Psoas muscle (tissue), 8 donors: Measurements from ENCODE around the gene MYOT. TPM values are rescaled to one million over a fixed set of nuclear protein-coding genes. Genes with fewer than 3 reads are reported as not detected.
A peak's percentile ranks its signal among the peaks of the same experiment; 100 is the strongest.

Experiments used
- ATAC-seq, 4 donors: fragments of 200-7000 bp; cut with Tn5 transposase; one replicate each; pipeline ENCODE4 v1.9.1; 2020; ENCODE audit warnings: moderate library complexity in 3 of 4, mild to moderate bottlenecking in 2 of 4
- DNase-seq, 2 donors: peaks; one replicate each; pipeline ENCODE4 v3.0.0-alpha.2; 2020
- H3K27ac ChIP-seq: fragments of 200-600 bp; one replicate; pipeline ENCODE4 v1.8.0; 2022
- H3K27me3 ChIP-seq, 3 donors: fragments of 200-600 bp in 1 of 3; one replicate each; pipeline versions ENCODE4 v1.6.1 to v1.8.0; 2013 to 2022; ENCODE audit warnings: low read length in 2 of 3, mild to moderate bottlenecking in 2 of 3, moderate library complexity in 1 of 3; ENCODE audit not compliant: insufficient read depth in 3 of 3
- H3K36me3 ChIP-seq, 2 donors: fragments of 200-600 bp in 1 of 2; one replicate each; pipeline versions ENCODE4 v1.6.1 to v1.8.0; 2013 to 2022; ENCODE audit warnings: low read depth in 1 of 2, mild to moderate bottlenecking in 1 of 2, moderate library complexity in 1 of 2; ENCODE audit not compliant: insufficient read depth in 1 of 2
- H3K4me1 ChIP-seq: fragments of 200-600 bp; one replicate; pipeline ENCODE4 v1.8.0; 2022
- H3K4me3 ChIP-seq: fragments of 200-600 bp; one replicate; pipeline ENCODE4 v1.8.0; 2022; ENCODE audit warnings: mild to moderate bottlenecking
- H3K9me3 ChIP-seq: fragments of 200-600 bp; one replicate; pipeline ENCODE4 v1.8.0; 2022
- CTCF ChIP-seq: fragments of 200-600 bp; IDR thresholded peaks from one replicate; pipeline ENCODE4 v1.8.0; 2022; ENCODE audit warnings: antibody characterized with exemption
- WGBS, 3 donors: extraction: QIAGEN DNeasy Blood & Tissue Kit; methylation state at CpG; one replicate each; pipeline versions ENCODE4 v1.1.6 to v1.1.7; 2013; 5-methylcytosine and 5-hydroxymethylcytosine counted together
- intact Hi-C, 2 donors: fragments of 100-400 bp; cut with DNase I; formaldehyde crosslinking; loops; one replicate each; pipeline versions ENCODE4 v1.11.0 to v1.14.2; 2022
- polyA plus RNA-seq, 3 donors: library from polyadenylated mRNA; stranded (reverse); fragments of 200-250 nt; gene quantifications; one replicate each; pipeline ENCODE4 v1.2.3, GENCODE V29; 2013
- total RNA-seq, 4 donors: library from RNA; stranded (reverse); fragmentation: NEBNext Ultra II Directional in 2 of 4; extraction: Animal tissue kit (Norgen Biotek cat#: 25700) in 2 of 4; gene quantifications; one replicate each; pipeline versions ENCODE4 v1.2.1 to v1.2.4, GENCODE V29; 2021 to 2023
- donor health status: healthy with polysubstance abuse.
- donor health status: DM: no; HTN: no; CAD: no; lungs with moderate emphysema.
- donor health status: Bipolar disorder and iron deficiency.
- donor health status: healthy.
- donor health status: DM: yes; HTN: yes; CAD: no.
- donor health status: DM: no; HTN: no; CAD: no.
- donor health status: DM: no; HTN: no; CAD: no.
- donor health status: DM: yes; HTN: yes; CAD: no.

MYOT gene
- total and polyA plus RNA-seq, 7 donors = 94.2 to 1,288 (median 775) TPM

DNA sequence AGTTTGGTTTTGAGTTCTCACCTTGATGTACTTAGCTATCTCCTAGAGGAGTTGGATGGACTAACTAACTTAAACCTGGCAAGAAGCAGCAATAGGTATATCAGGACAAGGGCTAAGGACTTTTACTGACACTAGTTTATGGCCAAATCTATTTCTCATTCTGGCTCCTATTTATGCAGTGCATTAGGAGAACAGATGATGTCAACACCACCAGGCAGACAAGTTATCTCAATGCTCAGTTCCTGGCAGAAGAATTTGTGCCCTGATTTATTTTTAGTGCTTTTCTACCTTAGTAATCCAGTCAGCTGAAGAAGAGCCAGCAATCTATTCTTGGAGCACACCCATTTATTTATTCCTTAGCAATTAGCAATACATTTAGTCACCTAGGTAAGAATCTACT lies 30.7 kb upstream of the MYOT start:
- ATAC-seq = peak; percentile 79 to 83 (median 82)
- Histone ChIP-seq H3K36me3 (no peaks in the 10 kb centered on the region), H3K4me3 (peak overlapping the region; percentile 51), H3K9me3 (no peaks in the 10 kb centered on the region), H3K27ac (peak overlapping the region; percentile 94), H3K4me1 (peaks cover 67% of the 10 kb centered on the region), H3K27me3 (no peaks in the 10 kb centered on the region)
- TF ChIP-seq CTCF = no peak
- no peak for DNase-seq
- intact Hi-C loops = loop anchor here (2.0 to 5.0 kb wide), 2 partner anchors 34 to 35 kb away; no protein-coding TSS in a partner anchor

DNA sequence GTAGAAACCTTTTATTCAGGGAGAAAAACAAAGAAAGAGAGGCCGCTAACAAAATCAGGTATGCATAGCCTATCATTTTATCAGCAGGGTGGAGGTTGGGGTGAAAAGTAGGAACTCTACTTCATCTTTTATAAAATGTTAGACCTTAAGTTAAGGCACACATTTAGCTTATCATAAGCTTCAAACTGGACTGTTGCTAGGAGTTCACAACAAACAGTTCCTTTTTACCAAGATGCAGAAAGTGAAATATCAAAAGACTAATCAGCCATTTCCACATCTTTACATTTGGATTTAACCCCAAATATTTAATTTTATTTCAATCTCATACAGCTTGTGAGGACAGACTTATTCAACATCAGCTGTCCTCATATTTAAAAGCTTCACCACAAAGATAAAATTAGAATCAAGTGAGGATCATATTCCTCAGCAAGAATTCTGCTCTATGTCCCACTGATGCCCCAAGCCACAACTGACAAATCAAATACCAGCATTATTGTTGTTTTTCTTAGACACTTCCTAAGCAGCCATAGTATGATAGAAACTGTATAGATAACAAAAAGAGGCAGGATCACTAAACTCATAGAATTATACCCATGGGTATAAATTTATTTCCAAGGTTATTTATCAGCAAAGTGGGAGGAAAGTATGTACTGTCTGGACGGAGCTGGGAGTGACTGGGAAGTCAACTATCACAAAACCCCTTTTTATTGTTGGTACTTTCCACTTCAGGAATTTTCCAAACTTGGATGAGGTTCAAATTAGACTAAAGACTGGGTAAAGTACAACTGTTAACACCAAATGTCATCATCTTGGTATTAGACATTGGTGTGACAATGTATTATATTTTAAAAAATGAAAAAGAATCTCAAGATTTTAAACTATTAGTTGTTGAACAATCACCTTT lies 29.9 kb upstream of the MYOT start:
- Histone ChIP-seq H3K4me1 (peaks cover 59% of the 10 kb centered on the region), H3K36me3 (no peaks in the 10 kb centered on the region), H3K9me3 (no peaks in the 10 kb centered on the region), H3K27me3 (no peaks in the 10 kb centered on the region), H3K27ac (peak overlapping the region; percentile 94), H3K4me3 (peak overlapping the region; percentile 51)
- WGBS, 3 donors = 25 to 37% (median 32%) methylated on average over 2 of the region's 2 CpGs
- peak; percentile 74 to 86 (median 78) for ATAC-seq
- intact Hi-C loops = loop anchor here (2.0 to 5.0 kb wide), 2 partner anchors 33 to 35 kb away; no protein-coding TSS in a partner anchor
- no peak for TF ChIP-seq CTCF
- DNase-seq = no peak

- intact Hi-C loops = loop anchor here in 1 of 2 donors (5.0 kb wide), 1 partner anchor 33 kb away; no protein-coding TSS in a partner anchor
- no peak for TF ChIP-seq CTCF
- H3K4me1 ChIP-seq = peaks cover 49% of the 10 kb centered on the region
- peak overlapping the region; percentile 94 for H3K27ac ChIP-seq
- DNase-seq = no peak
- no peaks in the 10 kb centered on the region for H3K9me3 ChIP-seq
- no peaks in the 10 kb centered on the region for H3K36me3 ChIP-seq
- peak in 2 of 4 donors; percentile 20 to 40 for ATAC-seq
- H3K27me3 ChIP-seq = no peaks in the 10 kb centered on the region
- H3K4me3 ChIP-seq = peak overlapping the region; percentile 51
Observed at GRCh38 chr5:137838976-137839375, 28.7 kb upstream of the MYOT start.

GRCh38 chr5:137842296-137842695 lies 25.4 kb upstream of the MYOT start:
- no peak for DNase-seq
- 72 to 81% (median 80%) methylated on average over 5 of the region's 5 CpGs for WGBS, 3 donors
- no peak overlapping the region for H3K4me3 ChIP-seq
- intact Hi-C loops = no loop called here
- H3K27me3 ChIP-seq = no peaks in the 10 kb centered on the region
- peaks cover 45% of the 10 kb centered on the region for H3K4me1 ChIP-seq
- no peak for TF ChIP-seq CTCF
- H3K27ac ChIP-seq = peak overlapping the region; percentile 94
- no peak for ATAC-seq
- H3K9me3 ChIP-seq = no peaks in the 10 kb centered on the region
- H3K36me3 ChIP-seq = no peaks in the 10 kb centered on the region
